ENCODE measurements around the gene PIK3R1.

- TF ChIP-seq, protein P1, sequence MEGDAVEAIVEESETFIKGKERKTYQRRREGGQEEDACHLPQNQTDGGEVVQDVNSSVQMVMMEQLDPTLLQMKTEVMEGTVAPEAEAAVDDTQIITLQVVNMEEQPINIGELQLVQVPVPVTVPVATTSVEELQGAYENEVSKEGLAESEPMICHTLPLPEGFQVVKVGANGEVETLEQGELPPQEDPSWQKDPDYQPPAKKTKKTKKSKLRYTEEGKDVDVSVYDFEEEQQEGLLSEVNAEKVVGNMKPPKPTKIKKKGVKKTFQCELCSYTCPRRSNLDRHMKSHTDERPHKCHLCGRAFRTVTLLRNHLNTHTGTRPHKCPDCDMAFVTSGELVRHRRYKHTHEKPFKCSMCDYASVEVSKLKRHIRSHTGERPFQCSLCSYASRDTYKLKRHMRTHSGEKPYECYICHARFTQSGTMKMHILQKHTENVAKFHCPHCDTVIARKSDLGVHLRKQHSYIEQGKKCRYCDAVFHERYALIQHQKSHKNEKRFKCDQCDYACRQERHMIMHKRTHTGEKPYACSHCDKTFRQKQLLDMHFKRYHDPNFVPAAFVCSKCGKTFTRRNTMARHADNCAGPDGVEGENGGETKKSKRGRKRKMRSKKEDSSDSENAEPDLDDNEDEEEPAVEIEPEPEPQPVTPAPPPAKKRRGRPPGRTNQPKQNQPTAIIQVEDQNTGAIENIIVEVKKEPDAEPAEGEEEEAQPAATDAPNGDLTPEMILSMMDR (IDR thresholded peaks at IDR 0.05): no peak
- no peak for TF ChIP-seq POLR2A (IDR thresholded peaks at IDR 0.05)
Observed at GRCh38 chr5:68315679-68316271, 100.2 kb downstream of the PIK3R1 start.
